Measurements from ENCODE around the gene SLC38A11. TPM values are rescaled to one million over a fixed set of nuclear protein-coding genes. Genes with fewer than 3 reads are reported as not detected.
"Not testable (repeated sequence)": the region's sequence is repeated elsewhere in the genome, so short reads cannot be mapped to it uniquely, and the experiment has no call there.

SLC38A11 gene
- total RNA-seq, 1 experiment from 2014 or later: not detected

DNA sequence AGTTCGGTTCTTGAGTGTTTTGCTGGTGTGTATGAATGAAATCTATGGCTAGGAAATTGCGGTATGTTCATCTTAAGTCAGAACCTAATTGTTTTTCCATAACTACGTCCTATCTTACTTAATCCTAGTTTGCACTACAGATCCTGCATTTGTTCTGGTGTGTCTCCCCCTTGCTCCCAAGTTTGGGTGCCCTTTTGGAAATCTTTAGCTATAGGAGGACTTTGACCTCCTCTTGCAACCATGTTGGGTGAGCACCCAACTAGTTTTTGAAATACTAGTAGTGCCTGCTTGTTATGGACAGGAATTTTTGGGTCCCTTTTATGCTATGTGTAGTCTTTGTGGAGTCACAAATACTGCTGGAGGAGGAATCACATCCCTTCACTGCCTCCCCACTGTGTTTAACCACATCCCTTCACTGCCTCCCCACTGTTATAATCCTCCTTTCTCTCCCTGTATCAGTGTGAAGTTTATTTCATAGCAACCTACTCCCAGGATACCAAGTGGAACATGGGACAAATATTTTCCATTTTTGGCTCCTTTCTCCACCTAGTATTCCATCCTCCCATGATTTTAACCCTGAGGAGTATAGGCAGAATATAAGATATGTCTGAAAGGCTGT, 87.4 kb downstream of the SLC38A11 start:
- POLR2A ChIA-PET: no interaction called here
- TF ChIP-seq JUND (IDR thresholded peaks at IDR 0.05) (no peak), FOSL1 (IDR thresholded peaks at IDR 0.05; ENCODE audit: low read depth) (no peak), CEBPB (IDR thresholded peaks at IDR 0.05; ENCODE audit: low read depth) (no peak), EZH2 (IDR thresholded peaks at IDR 0.05) (no peak), ZFX (IDR thresholded peaks at IDR 0.05) (no peak), TCF7L2 (IDR thresholded peaks at IDR 0.05; ENCODE audit: borderline replicate concordance, extremely low read depth, insufficient read depth, insufficient read length) (no peak), SIN3A (IDR thresholded peaks at IDR 0.05; ENCODE audit: low read depth) (no peak), YY1 (IDR thresholded peaks at IDR 0.05; ENCODE audit: extremely low read depth, insufficient replicate concordance, low read depth, low read length) (no peak), ZNF274 (IDR thresholded peaks at IDR 0.05; ENCODE audit: low read depth, low read length) (no peak)
- TF ChIP-seq, protein P1, sequence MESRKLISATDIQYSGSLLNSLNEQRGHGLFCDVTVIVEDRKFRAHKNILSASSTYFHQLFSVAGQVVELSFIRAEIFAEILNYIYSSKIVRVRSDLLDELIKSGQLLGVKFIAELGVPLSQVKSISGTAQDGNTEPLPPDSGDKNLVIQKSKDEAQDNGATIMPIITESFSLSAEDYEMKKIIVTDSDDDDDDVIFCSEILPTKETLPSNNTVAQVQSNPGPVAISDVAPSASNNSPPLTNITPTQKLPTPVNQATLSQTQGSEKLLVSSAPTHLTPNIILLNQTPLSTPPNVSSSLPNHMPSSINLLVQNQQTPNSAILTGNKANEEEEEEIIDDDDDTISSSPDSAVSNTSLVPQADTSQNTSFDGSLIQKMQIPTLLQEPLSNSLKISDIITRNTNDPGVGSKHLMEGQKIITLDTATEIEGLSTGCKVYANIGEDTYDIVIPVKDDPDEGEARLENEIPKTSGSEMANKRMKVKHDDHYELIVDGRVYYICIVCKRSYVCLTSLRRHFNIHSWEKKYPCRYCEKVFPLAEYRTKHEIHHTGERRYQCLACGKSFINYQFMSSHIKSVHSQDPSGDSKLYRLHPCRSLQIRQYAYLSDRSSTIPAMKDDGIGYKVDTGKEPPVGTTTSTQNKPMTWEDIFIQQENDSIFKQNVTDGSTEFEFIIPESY (IDR thresholded peaks at IDR 0.05; ENCODE audit: extremely low read depth, insufficient replicate concordance, low read length): no peak
- Histone ChIP-seq H3K36me3 (ENCODE audit: control insufficient read depth in 1 of 2, insufficient read depth in 2 of 2, low read length in 2 of 2) (no peaks in the 10 kb centered on the region), H3K9me3 (ENCODE audit: control insufficient read depth in 1 of 2, insufficient read depth in 1 of 2, low read depth in 1 of 2, low read length in 2 of 2) (no peaks in the 10 kb centered on the region), H3K4me3 (replicated peaks in 1 of 2; ENCODE audit: low read depth in 1 of 2, low read length in 2 of 2) (no peak overlapping the region), H2AFZ (ENCODE audit: low read depth, low read length, poor library complexity, severe bottlenecking) (no peak overlapping the region), H3K79me2 (ENCODE audit: insufficient read depth, low read length) (no peaks in the 10 kb centered on the region), H3K9me2 (ENCODE audit: insufficient read depth) (no peaks in the 10 kb centered on the region), H3K9ac (ENCODE audit: low read length) (no peak overlapping the region), H3K4me2 (ENCODE audit: low read length) (no peak overlapping the region), H3K27me3 (ENCODE audit: insufficient read depth, low read length) (no peaks in the 10 kb centered on the region), H3K4me1 (ENCODE audit: control insufficient read depth in 1 of 2, insufficient read depth in 2 of 2, low read length in 2 of 2) (no peaks in the 10 kb centered on the region), H3K27ac (ENCODE audit: low read depth, low read length) (no peak overlapping the region), H4K20me1 (ENCODE audit: insufficient read depth) (no peaks in the 10 kb centered on the region)
- intact Hi-C loops (cut with micrococcal nuclease): no loop called here
- BruUV-seq (replicated peaks): no TSS peak
- no peak for DNase-seq (ENCODE audit: low read depth, low spot score)
- CTCF ChIA-PET: no interaction called here
- RAD21 ChIA-PET (ENCODE audit: low non-redundant PET in 1 of 2, low total read pairs in 2 of 2, uncharacterized antibody in 2 of 2, unreplicated experiment in 2 of 2): no interaction called here
- ATAC-seq: no peak

GRCh38 chr2:164866381-164866780, 88.9 kb downstream of the SLC38A11 start:
- H3K9me3 ChIP-seq (ENCODE audit: control insufficient read depth in 1 of 2, insufficient read depth in 1 of 2, low read depth in 1 of 2, low read length in 2 of 2); H3K4me1 ChIP-seq (ENCODE audit: control insufficient read depth in 1 of 2, insufficient read depth in 2 of 2, low read length in 2 of 2); ATAC-seq; H3K4me2 ChIP-seq (ENCODE audit: low read length); H3K36me3 ChIP-seq (ENCODE audit: control insufficient read depth in 1 of 2, insufficient read depth in 2 of 2, low read length in 2 of 2); H3K4me3 ChIP-seq (replicated peaks in 1 of 2; ENCODE audit: low read depth in 1 of 2, low read length in 2 of 2); H3K27me3 ChIP-seq (ENCODE audit: insufficient read depth, low read length); H3K9me2 ChIP-seq (ENCODE audit: insufficient read depth); H3K79me2 ChIP-seq (ENCODE audit: insufficient read depth, low read length); H4K20me1 ChIP-seq (ENCODE audit: insufficient read depth); H3K9ac ChIP-seq (ENCODE audit: low read length); intact Hi-C loops (cut with micrococcal nuclease); RAD21 ChIA-PET (ENCODE audit: low non-redundant PET in 1 of 2, low total read pairs in 2 of 2, uncharacterized antibody in 2 of 2, unreplicated experiment in 2 of 2); POLR2A ChIA-PET; H3K27ac ChIP-seq (ENCODE audit: low read depth, low read length); H2AFZ ChIP-seq (ENCODE audit: low read depth, low read length, poor library complexity, severe bottlenecking); DNase-seq (ENCODE audit: low read depth, low spot score); CTCF ChIA-PET; BruUV-seq (replicated peaks): not testable (repeated sequence)

Data from HCT116 (cell line).